ENCODE measurements around the gene SMG5. TPM values are rescaled to one million over a fixed set of nuclear protein-coding genes. Genes with fewer than 3 reads are reported as not detected.

The SMG5 gene
- total RNA-seq, 4 donors from 2014 or later, result 57.2 to 89.0 (median 76.1) TPM

DNA sequence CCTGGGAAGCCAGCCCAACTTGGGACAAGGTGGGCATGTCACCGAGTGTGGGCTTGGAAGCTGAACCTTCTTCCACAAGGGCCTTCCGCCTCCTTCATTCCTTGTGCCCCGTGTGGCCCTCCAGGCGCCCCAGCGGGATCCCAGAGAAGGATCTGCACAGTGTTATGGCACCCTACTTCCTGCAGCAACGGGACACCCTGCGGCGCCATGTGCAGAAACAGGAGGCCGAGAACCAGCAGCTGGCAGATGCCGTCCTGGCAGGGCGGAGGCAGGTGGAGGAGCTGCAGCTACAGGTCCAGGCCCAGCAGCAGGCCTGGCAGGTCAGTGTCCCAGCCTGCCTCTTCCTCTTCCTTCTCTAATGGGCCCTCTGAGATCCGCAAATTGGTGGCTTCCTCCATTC is 46.5 kb downstream of the SMG5 start:
- H3K27ac ChIP-seq, result no peak overlapping the region
- no peaks in the 10 kb centered on the region for H3K27me3 ChIP-seq
- no peak for DNase-seq
- intact Hi-C loops (cut with DNase I), result no loop called here
- whole genome bisulfite sequencing, 2 donors, result 97 to 99% methylated on average over 12 of the region's 12 CpGs
- no peaks in the 10 kb centered on the region for H3K4me1 ChIP-seq
- no peaks in the 10 kb centered on the region for H3K9me3 ChIP-seq
- no peak overlapping the region for H3K4me3 ChIP-seq (replicated peaks in 1 of 3)
- H3K36me3 ChIP-seq, result peaks cover 36 to 48% of the 10 kb centered on the region in 2 donors
- TF ChIP-seq, protein P1, sequence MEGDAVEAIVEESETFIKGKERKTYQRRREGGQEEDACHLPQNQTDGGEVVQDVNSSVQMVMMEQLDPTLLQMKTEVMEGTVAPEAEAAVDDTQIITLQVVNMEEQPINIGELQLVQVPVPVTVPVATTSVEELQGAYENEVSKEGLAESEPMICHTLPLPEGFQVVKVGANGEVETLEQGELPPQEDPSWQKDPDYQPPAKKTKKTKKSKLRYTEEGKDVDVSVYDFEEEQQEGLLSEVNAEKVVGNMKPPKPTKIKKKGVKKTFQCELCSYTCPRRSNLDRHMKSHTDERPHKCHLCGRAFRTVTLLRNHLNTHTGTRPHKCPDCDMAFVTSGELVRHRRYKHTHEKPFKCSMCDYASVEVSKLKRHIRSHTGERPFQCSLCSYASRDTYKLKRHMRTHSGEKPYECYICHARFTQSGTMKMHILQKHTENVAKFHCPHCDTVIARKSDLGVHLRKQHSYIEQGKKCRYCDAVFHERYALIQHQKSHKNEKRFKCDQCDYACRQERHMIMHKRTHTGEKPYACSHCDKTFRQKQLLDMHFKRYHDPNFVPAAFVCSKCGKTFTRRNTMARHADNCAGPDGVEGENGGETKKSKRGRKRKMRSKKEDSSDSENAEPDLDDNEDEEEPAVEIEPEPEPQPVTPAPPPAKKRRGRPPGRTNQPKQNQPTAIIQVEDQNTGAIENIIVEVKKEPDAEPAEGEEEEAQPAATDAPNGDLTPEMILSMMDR (IDR thresholded peaks at IDR 0.05), result no peak

DNA sequence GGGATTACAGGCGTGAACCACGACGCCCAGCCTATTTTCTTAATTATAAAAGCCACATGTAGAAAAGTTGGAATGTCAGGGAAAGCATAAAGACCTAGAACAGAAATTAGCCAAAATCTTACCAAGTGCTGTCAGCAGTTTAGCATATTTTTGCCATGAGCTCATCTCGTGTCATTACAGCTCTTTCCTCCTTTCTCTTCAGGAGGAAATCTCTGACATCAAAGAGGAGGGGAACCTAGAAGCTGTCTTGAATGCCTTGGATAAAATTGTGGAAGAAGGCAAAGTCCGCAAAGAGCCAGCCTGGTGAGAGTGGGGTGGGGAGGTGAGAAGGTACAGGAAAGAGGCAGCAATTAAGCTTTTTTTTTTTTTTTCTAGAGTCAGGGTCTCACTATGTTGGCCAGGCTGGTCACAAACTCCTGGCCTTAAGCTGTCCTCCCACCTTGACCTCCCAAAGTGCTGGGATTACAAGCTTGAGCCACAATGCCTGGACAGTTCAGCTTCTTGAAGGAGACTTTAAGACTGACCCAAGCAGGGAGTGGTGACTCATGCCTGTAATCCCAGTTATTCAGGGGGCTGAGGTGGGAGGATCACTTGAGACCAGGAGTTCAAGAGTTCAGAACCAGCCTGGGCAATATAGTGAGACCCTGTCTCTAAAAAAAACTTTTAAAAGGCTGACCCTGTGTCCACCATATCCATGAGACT is 49.0 kb downstream of the SMG5 start:
- Histone ChIP-seq H3K9me3 (no peaks in the 10 kb centered on the region), H3K27ac (no peak overlapping the region), H3K36me3 (peaks cover 22 to 33% of the 10 kb centered on the region in 2 donors), H3K27me3 (no peaks in the 10 kb centered on the region), H3K4me3 (replicated peaks in 1 of 3) (no peak overlapping the region), H3K4me1 (no peaks in the 10 kb centered on the region)
- intact Hi-C loops (cut with DNase I), result no loop called here
- no peak for DNase-seq
- TF ChIP-seq POLR2A (IDR thresholded peaks at IDR 0.05), result no peak
- TF ChIP-seq, protein P1 (IDR thresholded peaks at IDR 0.05), result no peak
- 90 to 93% methylated on average over 5 of the region's 5 CpGs for WGBS, 2 donors

DNA sequence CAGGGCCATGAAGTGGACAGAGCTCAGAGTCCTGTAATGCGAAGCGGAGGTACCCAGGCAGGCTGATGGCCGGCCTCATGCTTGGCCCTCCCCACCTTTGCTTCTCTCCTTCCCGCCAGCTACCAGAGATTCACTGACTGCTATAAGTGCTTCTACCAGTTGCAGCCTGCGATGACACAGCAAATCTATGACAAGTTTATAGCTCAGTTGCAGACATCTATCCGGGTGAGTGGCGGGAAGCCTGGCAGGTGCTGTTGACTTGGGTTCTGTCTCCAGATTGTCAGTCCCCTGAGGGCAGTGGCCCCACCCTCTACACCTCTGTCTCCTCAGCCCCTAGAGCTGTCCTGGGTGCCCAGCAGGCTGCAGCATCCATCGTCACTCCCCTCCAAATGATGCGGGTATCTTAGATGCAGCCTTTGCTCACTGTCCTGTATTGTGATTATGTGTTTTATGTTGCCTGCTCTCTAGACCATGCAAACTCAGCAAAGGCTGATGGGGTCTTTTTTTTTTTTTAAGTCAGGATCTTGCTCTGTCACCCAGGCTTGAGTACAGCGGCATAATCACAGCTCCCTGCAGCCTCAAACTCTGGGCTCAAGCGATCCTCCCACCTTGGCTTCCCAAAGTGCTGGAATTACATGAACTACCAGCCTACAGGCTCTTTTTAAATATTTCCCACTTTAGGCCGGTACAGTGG is 50.3 kb downstream of the SMG5 start:
- 90 to 97% methylated on average over 12 of the region's 12 CpGs for WGBS, 2 donors
- Histone ChIP-seq H3K4me3 (replicated peaks in 1 of 3) (no peak overlapping the region), H3K27ac (no peak overlapping the region), H3K36me3 (peaks cover 16 to 21% of the 10 kb centered on the region in 2 donors), H3K4me1 (no peaks in the 10 kb centered on the region), H3K9me3 (no peaks in the 10 kb centered on the region), H3K27me3 (no peaks in the 10 kb centered on the region)
- intact Hi-C loops (cut with DNase I), result no loop called here
- DNase-seq, result no peak
- TF ChIP-seq, protein P1 (IDR thresholded peaks at IDR 0.05), result no peak
- no peak for TF ChIP-seq POLR2A (IDR thresholded peaks at IDR 0.05)

- no peak for DNase-seq
- 75 to 96% methylated on average over 1 of the region's 1 CpG for WGBS, 2 donors
- Histone ChIP-seq H3K27ac (no peak overlapping the region), H3K4me3 (replicated peaks in 1 of 3) (no peak overlapping the region), H3K4me1 (no peaks in the 10 kb centered on the region), H3K27me3 (no peaks in the 10 kb centered on the region), H3K36me3 (peaks cover 0 to 6% of the 10 kb centered on the region in 2 donors), H3K9me3 (no peaks in the 10 kb centered on the region)
- intact Hi-C loops (cut with DNase I), result no loop called here
- no peak for TF ChIP-seq POLR2A (IDR thresholded peaks at IDR 0.05)
- TF ChIP-seq, protein P1 (IDR thresholded peaks at IDR 0.05), result no peak
These were observed 52.2 kb downstream of the SMG5 start for GRCh38 chr1:156230473-156230837.

- Histone ChIP-seq H3K4me3 (replicated peaks in 1 of 3) (no peak overlapping the region), H3K36me3 (peaks cover 0 to 6% of the 10 kb centered on the region in 2 donors), H3K27me3 (no peaks in the 10 kb centered on the region), H3K27ac (no peak overlapping the region), H3K9me3 (no peaks in the 10 kb centered on the region), H3K4me1 (peaks cover 0 to 3% of the 10 kb centered on the region in 2 donors)
- WGBS, 2 donors, result 84 to 92% methylated on average over 11 of the region's 11 CpGs
- no peak for DNase-seq
- intact Hi-C loops (cut with DNase I), result loop anchor here (5.0 kb wide), 2 partner anchors 83 to 133 kb away; no protein-coding TSS in a partner anchor
- TF ChIP-seq, protein P1 (IDR thresholded peaks at IDR 0.05), result no peak
- no peak for TF ChIP-seq POLR2A (IDR thresholded peaks at IDR 0.05)
These were observed 52.7 kb downstream of the SMG5 start for GRCh38 chr1:156229809-156230472.

Data from thyroid gland (tissue), 4 donors.